Neutrophil (primary cell): ENCODE data around the gene GJD4.

ENCODE experiments used
- H3K27ac ChIP-seq: fragments of 200-600 bp; sonication (generic); 2 replicates; pipeline ENCODE4 v1.5.1; 2016; ENCODE audit warnings: mild to moderate bottlenecking, moderate library complexity
- H3K27me3 ChIP-seq: fragments of 200-600 bp; sonication (generic); 2 replicates; pipeline ENCODE4 v1.6.0; 2016; ENCODE audit warnings: mild to moderate bottlenecking
- H3K36me3 ChIP-seq: fragments of 200-600 bp; sonication (generic); 2 replicates; pipeline ENCODE4 v1.5.1; 2017
- H3K4me1 ChIP-seq, 2 experiments: fragments of 200-600 bp in 1 of 2; sonication (generic) in 1 of 2; 1 replicate in 1 of 2; 2 replicates in 1 of 2; pipeline versions ENCODE4 v1.5.1 to v1.6.1; 2013 to 2016; ENCODE audit warnings: low read depth in 1 of 2, low read length in 1 of 2, mild to moderate bottlenecking in 1 of 2, moderate library complexity in 1 of 2; ENCODE audit not compliant: control insufficient read depth in 1 of 2, insufficient read depth in 1 of 2
- H3K4me3 ChIP-seq, 2 experiments: fragments of 200-600 bp in 1 of 2; sonication (generic) in 1 of 2; 1 replicate in 1 of 2; 2 replicates in 1 of 2; pipeline ENCODE4 v1.5.1; 2013 to 2016; ENCODE audit warnings: low read depth in 1 of 2, low read length in 1 of 2, mild to moderate bottlenecking in 1 of 2, moderate library complexity in 1 of 2
- H3K9me3 ChIP-seq: fragments of 200-600 bp; sonication (generic); 2 replicates; pipeline ENCODE4 v1.5.1; 2016
- TF ChIP-seq, protein P1 (sequence below): fragments of 200-600 bp; sonication (generic); IDR thresholded peaks from 2 replicates; pipeline ENCODE4 v1.5.1; 2016; ENCODE audit warnings: antibody characterized with exemption

Gene GJD4

DNA sequence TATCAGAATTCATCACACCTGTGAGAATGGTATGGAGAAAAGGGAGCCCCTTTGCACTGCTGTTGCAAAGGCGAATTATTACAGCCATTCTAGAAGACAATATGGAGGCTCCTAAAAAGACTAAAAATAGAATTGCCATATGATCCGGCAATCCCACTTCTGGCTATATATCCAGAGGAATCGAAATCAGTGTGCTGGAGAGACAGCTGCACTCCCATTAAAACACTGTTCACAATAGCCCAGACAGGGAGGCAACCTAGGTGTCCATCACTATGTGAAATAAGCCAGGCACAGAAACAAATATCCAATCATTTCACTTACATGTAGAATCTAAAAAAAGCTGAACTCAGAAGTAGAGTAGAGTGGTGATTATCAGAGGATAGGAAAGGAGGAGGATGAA lies 26.0 kb upstream of the GJD4 start:
- no peaks in the 10 kb centered on the region for H3K9me3 ChIP-seq

DNA sequence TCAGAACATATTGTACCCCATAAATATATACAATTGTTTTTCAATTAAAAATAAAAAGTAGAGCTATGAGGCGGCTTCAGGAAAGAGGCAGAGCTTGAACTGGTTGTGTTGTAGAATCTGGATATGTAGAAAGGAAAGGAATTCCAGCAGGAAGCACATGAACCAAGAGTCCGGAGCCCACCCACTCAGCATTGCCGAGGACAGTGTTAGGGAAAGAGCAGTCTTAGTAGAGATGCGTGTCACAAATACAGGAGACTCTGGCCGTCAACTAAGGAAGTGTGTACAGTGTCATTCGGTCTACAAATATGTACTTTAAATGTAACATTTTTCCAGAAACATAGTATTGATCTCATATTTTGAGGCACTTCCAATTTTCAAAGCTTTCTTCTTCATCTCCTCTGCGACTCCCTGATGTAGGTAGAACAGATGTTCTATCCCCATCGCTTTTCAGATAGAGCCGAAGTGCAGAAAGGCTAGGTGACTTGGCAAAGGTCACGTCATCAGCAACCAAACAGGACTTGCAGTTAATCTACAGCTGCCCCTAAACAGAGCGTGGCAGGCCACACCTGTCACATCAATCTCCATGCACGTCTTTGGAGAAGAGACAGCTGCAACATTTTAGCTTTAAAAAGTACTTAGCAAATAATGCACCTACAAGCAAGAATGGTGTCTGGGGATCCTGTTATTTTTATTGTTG lies 25.3 kb upstream of the GJD4 start:
- H3K4me3 ChIP-seq: no peak overlapping the region
- H3K36me3 ChIP-seq: peaks cover 11% of the 10 kb centered on the region
- H3K4me1 ChIP-seq: peaks cover 10 to 13% of the 10 kb centered on the region in 2 experiments
- H3K9me3 ChIP-seq: no peaks in the 10 kb centered on the region
- H3K27ac ChIP-seq: no peak overlapping the region
- peaks cover 12% of the 10 kb centered on the region for H3K27me3 ChIP-seq
- TF ChIP-seq, protein P1, sequence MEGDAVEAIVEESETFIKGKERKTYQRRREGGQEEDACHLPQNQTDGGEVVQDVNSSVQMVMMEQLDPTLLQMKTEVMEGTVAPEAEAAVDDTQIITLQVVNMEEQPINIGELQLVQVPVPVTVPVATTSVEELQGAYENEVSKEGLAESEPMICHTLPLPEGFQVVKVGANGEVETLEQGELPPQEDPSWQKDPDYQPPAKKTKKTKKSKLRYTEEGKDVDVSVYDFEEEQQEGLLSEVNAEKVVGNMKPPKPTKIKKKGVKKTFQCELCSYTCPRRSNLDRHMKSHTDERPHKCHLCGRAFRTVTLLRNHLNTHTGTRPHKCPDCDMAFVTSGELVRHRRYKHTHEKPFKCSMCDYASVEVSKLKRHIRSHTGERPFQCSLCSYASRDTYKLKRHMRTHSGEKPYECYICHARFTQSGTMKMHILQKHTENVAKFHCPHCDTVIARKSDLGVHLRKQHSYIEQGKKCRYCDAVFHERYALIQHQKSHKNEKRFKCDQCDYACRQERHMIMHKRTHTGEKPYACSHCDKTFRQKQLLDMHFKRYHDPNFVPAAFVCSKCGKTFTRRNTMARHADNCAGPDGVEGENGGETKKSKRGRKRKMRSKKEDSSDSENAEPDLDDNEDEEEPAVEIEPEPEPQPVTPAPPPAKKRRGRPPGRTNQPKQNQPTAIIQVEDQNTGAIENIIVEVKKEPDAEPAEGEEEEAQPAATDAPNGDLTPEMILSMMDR: no peak

More for the DNA sequence above, 26.0 kb upstream of the GJD4 start:
- H3K36me3 ChIP-seq: peaks cover 17% of the 10 kb centered on the region
- no peak overlapping the region for H3K4me3 ChIP-seq
- H3K27ac ChIP-seq: no peak overlapping the region
- H3K27me3 ChIP-seq: peaks cover 12% of the 10 kb centered on the region
- H3K4me1 ChIP-seq: peaks cover 2 to 5% of the 10 kb centered on the region in 2 experiments
- TF ChIP-seq, protein P1: no peak

DNA sequence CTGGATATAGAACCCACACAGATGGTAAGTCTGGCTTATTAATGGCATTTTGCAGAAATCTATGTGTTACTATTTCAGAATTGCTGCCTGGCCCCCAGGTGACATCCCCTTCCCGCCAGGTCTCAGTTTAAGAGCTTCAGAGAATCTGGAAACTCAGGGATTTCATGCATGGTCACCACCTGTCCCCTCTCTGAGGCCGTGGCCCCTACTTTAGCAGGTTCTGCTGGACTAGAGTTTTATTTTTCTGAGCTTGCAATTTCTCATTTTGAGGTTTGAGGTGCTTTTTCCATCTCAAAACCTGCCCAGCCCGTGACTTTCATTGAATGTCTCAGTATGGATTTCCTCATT lies 24.7 kb upstream of the GJD4 start:
- Histone ChIP-seq H3K27me3 (peaks cover 12% of the 10 kb centered on the region), H3K4me3 (no peak overlapping the region), H3K9me3 (no peaks in the 10 kb centered on the region), H3K36me3 (peaks cover 7% of the 10 kb centered on the region), H3K4me1 (peaks cover 15 to 18% of the 10 kb centered on the region in 2 experiments), H3K27ac (no peak overlapping the region)
- TF ChIP-seq, protein P1: no peak

- no peak overlapping the region for H3K4me3 ChIP-seq
- TF ChIP-seq, protein P1: no peak
- peaks cover 12% of the 10 kb centered on the region for H3K27me3 ChIP-seq
- H3K36me3 ChIP-seq: no peaks in the 10 kb centered on the region
- no peaks in the 10 kb centered on the region for H3K9me3 ChIP-seq
- no peak overlapping the region for H3K27ac ChIP-seq
- H3K4me1 ChIP-seq: peaks cover 28 to 29% of the 10 kb centered on the region in 2 experiments
These were observed 23.5 kb upstream of the GJD4 start for GRCh38 chr10:35581655-35582054.

GRCh38 chr10:35584946-35585345 lies 20.2 kb upstream of the GJD4 start:
- TF ChIP-seq, protein P1: no peak
- H3K4me3 ChIP-seq: no peak overlapping the region
- peaks cover 28 to 29% of the 10 kb centered on the region in 2 experiments for H3K4me1 ChIP-seq
- H3K9me3 ChIP-seq: no peaks in the 10 kb centered on the region
- no peak overlapping the region for H3K27ac ChIP-seq
- H3K27me3 ChIP-seq: peaks cover 15% of the 10 kb centered on the region
- no peaks in the 10 kb centered on the region for H3K36me3 ChIP-seq
